Natural killer cell (primary cell): ENCODE measurements around the gene PASD1. TPM values are rescaled to one million over a fixed set of nuclear protein-coding genes. Genes with fewer than 3 reads are reported as not detected.

Experiments
- ATAC-seq, 3 donors: fragments of 150-1000 bp in 2 of 3; fragments of 200-7000 bp in 1 of 3; cut with Tn5 transposase; 1 replicate in 1 of 3; 2 replicates in 2 of 3; pipeline ENCODE4 v1.10.0; 2021; ENCODE audit warnings: mild to moderate bottlenecking in 2 of 3, moderate library complexity in 2 of 3
- DNase-seq, 2 donors: peaks; one replicate each; pipeline versions ENCODE4 v3.0.0 to v3.0.0-alpha.2; 2013 to 2021; ENCODE audit warnings: mixed read lengths in 1 of 2
- H3K27ac ChIP-seq: one replicate; pipeline ENCODE4 v1.5.1; 2013; ENCODE audit warnings: mild to moderate bottlenecking, low read length
- H3K27me3 ChIP-seq: one replicate; pipeline ENCODE4 v1.6.1; 2013; ENCODE audit warnings: low read length; ENCODE audit not compliant: control insufficient read depth, insufficient read depth
- H3K36me3 ChIP-seq: one replicate; pipeline ENCODE4 v1.6.1; 2013; ENCODE audit warnings: low read length; ENCODE audit not compliant: control insufficient read depth, insufficient read depth
- H3K4me1 ChIP-seq: one replicate; pipeline ENCODE4 v1.6.1; 2013; ENCODE audit warnings: low read length; ENCODE audit not compliant: control insufficient read depth, insufficient read depth
- H3K4me3 ChIP-seq: one replicate; pipeline ENCODE4 v1.5.1; 2013; ENCODE audit warnings: low read length
- H3K9me3 ChIP-seq: one replicate; pipeline ENCODE4 v1.6.1; 2013; ENCODE audit warnings: low read length; ENCODE audit not compliant: control insufficient read depth, insufficient read depth
- H3K27ac Mint-ChIP-seq, 2 donors: one replicate each; pipeline ENCODE4 v1.8.0; 2022; ENCODE audit warnings: mild to moderate bottlenecking in 2 of 2, mixed read lengths in 2 of 2, moderate library complexity in 1 of 2
- H3K27me3 Mint-ChIP-seq, 2 donors: one replicate each; pipeline ENCODE4 v1.8.0; 2022; ENCODE audit warnings: low read depth in 2 of 2, mixed read lengths in 2 of 2
- H3K36me3 Mint-ChIP-seq: one replicate; pipeline ENCODE4 v1.8.0; 2022; ENCODE audit warnings: mixed read lengths
- H3K4me1 Mint-ChIP-seq, 2 donors: one replicate each; pipeline ENCODE4 v1.8.0; 2022; ENCODE audit warnings: mixed read lengths in 2 of 2
- H3K4me3 Mint-ChIP-seq: one replicate; pipeline ENCODE4 v1.8.0; 2022; ENCODE audit warnings: mild to moderate bottlenecking, moderate library complexity, mixed read lengths
- H3K9me3 Mint-ChIP-seq, 2 donors: one replicate each; pipeline ENCODE4 v1.8.0; 2022; ENCODE audit warnings: mixed read lengths in 2 of 2
- CTCF ChIP-seq: fragments of 200-600 bp; IDR thresholded peaks from one replicate; pipeline ENCODE4 v1.8.0; 2022; ENCODE audit warnings: antibody characterized with exemption
- WGBS: methylation state at CpG from one replicate; pipeline ENCODE4 v1.1.7; 2013; ENCODE audit warnings: missing lambda C conversion rate; ENCODE audit not compliant: insufficient coverage; 5-methylcytosine and 5-hydroxymethylcytosine counted together
- intact Hi-C: fragments of 100-400 bp; cut with micrococcal nuclease; formaldehyde crosslinking; loops from one replicate; pipeline ENCODE4 v1.14.2; 2022
- total RNA-seq, 4 donors: library from RNA; stranded (reverse); fragments of 120-200 nt in 1 of 4; gene quantifications; one replicate each; pipeline versions ENCODE4 v1.2.3 to v1.2.4, GENCODE V29; 2013 to 2022

PASD1 gene
- total RNA-seq, 3 donors from 2014 or later (not counting 1 experiment from before 2014, with no cell fraction given): not detected

- Mint-ChIP-seq H3K36me3 (no peaks in the 10 kb centered on the region), H3K4me1 (no peaks in the 10 kb centered on the region), H3K27ac (no peak overlapping the region), H3K9me3 (no peaks in the 10 kb centered on the region), H3K27me3 (peaks cover 2 to 10% of the 10 kb centered on the region in 2 donors), H3K4me3 (no peak overlapping the region)
- Histone ChIP-seq H3K4me1 (no peaks in the 10 kb centered on the region), H3K9me3 (no peaks in the 10 kb centered on the region), H3K36me3 (no peaks in the 10 kb centered on the region), H3K27ac (no peak overlapping the region), H3K27me3 (no peaks in the 10 kb centered on the region), H3K4me3 (no peak overlapping the region)
- 78% methylated on average over 3 of the region's 5 CpGs for WGBS
- intact Hi-C loops: no loop called here
- DNase-seq: no peak
- no peak for TF ChIP-seq CTCF
- ATAC-seq: no peak
Observed at GRCh38 chrX:151714362-151714761, 150.9 kb downstream of the PASD1 start.

GRCh38 chrX:151715752-151716151 lies 152.3 kb downstream of the PASD1 start, which contains the start of gene FATE1:
TSS of gene FATE1 (plus strand) at chrX:151716035. CDS start at chrX:151716120, 85 bp downstream.
- Mint-ChIP-seq H3K27ac (no peak within 1 kb of the TSS), H3K4me1 (no peaks in the 10 kb centered on the region), H3K9me3 (no peaks in the 10 kb centered on the region), H3K36me3 (no peaks in the 10 kb centered on the region), H3K4me3 (no peak within 1 kb of the TSS), H3K27me3 (peaks cover 2 to 10% of the 10 kb centered on the region in 2 donors)
- Histone ChIP-seq H3K27me3 (no peaks in the 10 kb centered on the region), H3K9me3 (no peaks in the 10 kb centered on the region), H3K4me3 (no peak within 1 kb of the TSS), H3K36me3 (no peaks in the 10 kb centered on the region), H3K4me1 (no peaks in the 10 kb centered on the region), H3K27ac (no peak within 1 kb of the TSS)
- WGBS: 94% methylated on average over 3 of the region's 3 CpGs
- intact Hi-C loops: no loop called here
- ATAC-seq (no peak), DNase-seq (no peak)
- no peak for TF ChIP-seq CTCF

GRCh38 chrX:151722241-151722846 lies 158.9 kb downstream of the PASD1 start:
- Mint-ChIP-seq H3K4me1 (no peaks in the 10 kb centered on the region), H3K4me3 (no peak overlapping the region), H3K27me3 (peaks cover 0 to under 1% of the 10 kb centered on the region in 2 donors), H3K36me3 (no peaks in the 10 kb centered on the region), H3K9me3 (no peaks in the 10 kb centered on the region), H3K27ac (no peak overlapping the region)
- DNase-seq (peak in 1 of 2 donors; percentile 1), ATAC-seq (no peak)
- H3K9me3 ChIP-seq: no peaks in the 10 kb centered on the region
- no peak for TF ChIP-seq CTCF
- no peaks in the 10 kb centered on the region for H3K4me1 ChIP-seq
- H3K36me3 ChIP-seq: no peaks in the 10 kb centered on the region
- intact Hi-C loops: no loop called here
- WGBS: 84% methylated on average over 24 of the region's 24 CpGs
- no peaks in the 10 kb centered on the region for H3K27me3 ChIP-seq
- no peak overlapping the region for H3K4me3 ChIP-seq
- no peak overlapping the region for H3K27ac ChIP-seq
